Memory B cell (primary cell): ENCODE measurements around the gene ADAM12.

Experiments
- ATAC-seq: fragments of 150-1000 bp; cut with Tn5 transposase; 2 replicates; pipeline ENCODE4 v1.10.0; 2021; ENCODE audit warnings: low read depth, mild to moderate bottlenecking, moderate library complexity
- DNase-seq, 2 donors: peaks; one replicate each; pipeline ENCODE4 v3.0.0; 2022; ENCODE audit warnings: low spot score in 2 of 2
- H3K27ac Mint-ChIP-seq: one replicate; pipeline ENCODE4 v1.8.0; 2022; ENCODE audit warnings: mild to moderate bottlenecking, moderate library complexity, mixed read lengths
- H3K27me3 Mint-ChIP-seq: one replicate; pipeline ENCODE4 v1.8.0; 2022; ENCODE audit warnings: mixed read lengths
- H3K36me3 Mint-ChIP-seq: one replicate; pipeline ENCODE4 v1.8.0; 2022; ENCODE audit warnings: mild to moderate bottlenecking, mixed read lengths
- H3K4me1 Mint-ChIP-seq: one replicate; pipeline ENCODE4 v1.8.0; 2022; ENCODE audit warnings: mixed read lengths
- H3K4me3 Mint-ChIP-seq: one replicate; pipeline ENCODE4 v1.8.0; 2022; ENCODE audit warnings: mild to moderate bottlenecking, moderate library complexity, mixed read lengths
- H3K9me3 Mint-ChIP-seq: one replicate; pipeline ENCODE4 v1.8.0; 2022; ENCODE audit warnings: mixed read lengths

The ADAM12 gene

DNA sequence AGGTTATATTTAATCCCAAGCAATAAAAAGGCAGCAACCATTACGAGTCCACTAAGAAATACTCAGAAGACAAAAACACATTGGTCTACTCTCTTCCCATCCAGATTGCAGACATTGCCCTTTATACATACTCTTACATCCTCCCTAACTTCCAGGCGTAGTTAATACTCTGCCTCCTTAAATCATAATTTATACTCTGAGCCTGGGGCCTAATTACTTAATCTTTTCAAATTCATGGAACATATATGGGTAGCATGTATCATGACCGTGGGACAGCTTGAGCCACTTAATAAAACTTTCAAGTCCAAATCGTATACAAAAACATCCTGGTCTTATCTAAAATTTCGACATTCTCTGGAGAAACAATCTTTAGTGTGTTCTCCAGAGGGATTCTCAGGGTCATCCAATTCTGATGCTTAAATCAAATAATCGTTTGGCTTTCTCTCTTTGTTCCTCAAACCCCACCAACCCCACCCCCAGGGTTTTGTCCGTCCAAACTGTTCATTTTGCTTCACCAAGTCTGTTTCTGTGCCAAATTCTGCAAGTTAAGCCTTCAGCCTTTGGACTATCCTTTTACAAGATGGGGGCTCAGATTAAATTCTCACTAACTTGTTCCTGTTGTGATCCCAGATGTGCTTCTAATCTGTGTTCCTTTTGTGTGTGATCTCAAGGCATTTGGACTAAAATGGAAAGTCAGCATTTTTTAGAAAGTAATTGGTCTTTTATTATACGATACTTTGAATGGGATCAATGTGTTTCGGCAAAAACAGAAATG, 86.4 kb downstream of the ADAM12 start:
- Mint-ChIP-seq H3K27ac (no peak overlapping the region), H3K27me3 (no peaks in the 10 kb centered on the region), H3K9me3 (peaks cover 6% of the 10 kb centered on the region), H3K4me3 (no peak overlapping the region), H3K36me3 (no peaks in the 10 kb centered on the region), H3K4me1 (no peaks in the 10 kb centered on the region)
- no peak for DNase-seq
- ATAC-seq: no peak

DNA sequence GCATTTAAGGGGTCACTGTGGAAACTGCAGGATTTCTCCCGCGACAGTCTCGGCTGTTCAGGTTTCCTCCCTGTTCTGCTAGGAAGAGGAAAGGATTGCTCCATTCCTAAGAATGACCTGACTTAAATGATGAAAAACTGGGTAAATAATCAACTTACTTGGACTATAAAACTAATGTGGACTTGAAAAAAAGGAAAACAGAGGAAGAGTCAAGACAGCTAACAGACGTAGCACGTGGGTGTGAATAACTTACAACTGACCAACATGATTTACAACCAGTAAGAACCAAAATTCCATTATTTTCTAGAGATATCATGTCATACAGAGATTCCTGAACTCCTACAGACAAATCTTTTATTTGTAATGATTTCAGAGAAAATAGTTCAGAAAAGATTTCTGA, 93.8 kb downstream of the ADAM12 start:
- no peak overlapping the region for H3K27ac Mint-ChIP-seq
- no peak for ATAC-seq
- no peaks in the 10 kb centered on the region for H3K36me3 Mint-ChIP-seq
- H3K4me1 Mint-ChIP-seq: no peaks in the 10 kb centered on the region
- DNase-seq: no peak
- H3K27me3 Mint-ChIP-seq: peaks cover 3% of the 10 kb centered on the region
- peaks cover 3% of the 10 kb centered on the region for H3K9me3 Mint-ChIP-seq
- H3K4me3 Mint-ChIP-seq: no peak overlapping the region

DNA sequence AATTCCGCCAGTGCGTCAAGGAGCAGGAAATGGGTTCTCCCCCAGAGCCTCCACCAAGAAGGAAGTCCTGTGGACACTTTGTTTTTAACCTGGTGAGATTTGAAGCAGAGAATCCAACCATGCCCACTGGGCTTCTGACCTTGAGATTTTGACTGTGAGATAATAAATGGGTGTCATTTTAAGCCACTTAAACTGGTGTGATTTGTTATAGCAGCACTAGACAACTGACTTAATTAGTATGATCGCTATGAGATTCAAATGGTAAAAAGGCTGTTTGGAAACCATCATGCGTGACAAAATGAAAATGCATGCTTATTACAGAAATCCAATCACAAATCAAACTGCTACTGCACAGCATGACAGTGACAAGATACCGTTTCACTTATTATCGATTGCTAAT, 98.0 kb downstream of the ADAM12 start:
- H3K4me1 Mint-ChIP-seq: no peaks in the 10 kb centered on the region
- H3K4me3 Mint-ChIP-seq: no peak overlapping the region
- H3K27me3 Mint-ChIP-seq: peaks cover 8% of the 10 kb centered on the region

DNA sequence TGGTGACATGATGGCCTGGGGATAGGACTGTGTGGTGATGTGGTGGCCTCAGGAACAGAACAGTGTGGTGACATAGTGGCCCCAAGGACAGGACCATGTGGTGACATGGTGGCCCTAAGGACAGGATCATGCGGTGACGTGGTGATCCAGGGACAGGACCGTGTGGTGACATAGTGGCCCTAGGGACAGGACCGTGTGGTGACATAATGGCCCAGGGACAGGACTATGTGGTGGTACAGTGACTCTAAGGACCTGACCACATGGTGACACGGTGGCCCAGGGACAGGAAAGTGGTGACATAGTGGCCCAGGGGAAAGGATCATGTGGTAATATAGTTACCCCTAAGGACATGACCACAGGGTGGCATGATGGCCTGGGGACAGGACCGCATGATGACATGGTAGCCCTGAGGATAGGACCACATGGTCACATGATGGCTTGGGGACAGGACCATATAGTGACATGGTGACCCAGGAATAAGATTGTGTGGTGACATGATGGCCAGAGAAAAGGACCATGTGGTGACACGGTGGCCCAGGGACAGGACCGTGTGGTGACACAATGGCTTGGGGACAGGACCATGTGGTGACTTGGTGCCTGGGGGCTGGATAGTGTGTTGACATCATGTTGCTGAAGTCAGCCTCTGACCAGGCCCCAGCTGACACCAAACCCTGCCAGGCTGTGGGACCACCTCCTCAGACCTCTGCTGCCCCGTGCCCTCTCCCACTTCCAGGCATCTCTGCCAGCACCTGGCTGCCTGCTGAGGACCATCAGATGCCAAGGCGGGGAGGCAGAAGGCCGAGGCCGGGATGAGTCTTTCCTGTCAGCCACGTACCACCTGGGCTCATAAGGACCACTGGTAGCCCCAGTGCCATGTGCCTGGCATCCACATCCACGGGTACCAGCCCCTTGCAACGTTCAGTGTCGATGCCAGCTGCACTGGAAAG, 99.5 kb downstream of the ADAM12 start:
- DNase-seq: peak in 1 of 2 donors; percentile 1
- no peak for ATAC-seq
- H3K36me3 Mint-ChIP-seq: no peaks in the 10 kb centered on the region
- no peak overlapping the region for H3K4me3 Mint-ChIP-seq
- H3K27ac Mint-ChIP-seq: no peak overlapping the region
- H3K4me1 Mint-ChIP-seq: no peaks in the 10 kb centered on the region
- H3K27me3 Mint-ChIP-seq: peaks cover 8% of the 10 kb centered on the region
- peaks cover 2% of the 10 kb centered on the region for H3K9me3 Mint-ChIP-seq

More for the DNA sequence above, 98.0 kb downstream of the ADAM12 start:
- peaks cover 2% of the 10 kb centered on the region for H3K9me3 Mint-ChIP-seq
- H3K27ac Mint-ChIP-seq: no peak overlapping the region
- no peaks in the 10 kb centered on the region for H3K36me3 Mint-ChIP-seq
- ATAC-seq (no peak), DNase-seq (no peak)

DNA sequence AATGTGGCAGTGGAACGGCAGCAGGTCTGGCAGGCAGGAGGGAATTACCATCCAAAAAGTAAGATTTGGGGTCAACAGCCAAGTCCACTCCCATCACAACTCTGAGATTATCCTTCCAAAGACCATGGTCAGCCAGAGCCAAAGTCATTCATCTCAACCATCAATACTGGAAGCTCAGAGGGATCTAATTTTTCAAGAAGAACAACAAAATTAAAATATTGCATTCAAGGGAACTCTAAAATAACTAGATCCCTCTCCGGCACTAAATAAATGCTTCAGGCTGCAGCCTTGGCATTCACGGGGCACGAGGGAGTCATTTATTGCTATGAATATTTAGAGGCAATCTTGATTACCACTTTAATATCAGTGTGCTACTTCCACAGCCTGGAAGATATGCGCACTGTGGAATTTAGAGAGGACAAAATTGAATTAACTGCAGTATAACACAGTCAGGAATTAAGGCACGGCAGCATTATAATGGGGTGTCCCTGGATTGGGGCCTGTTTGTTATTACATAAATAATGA, 102.0 kb downstream of the ADAM12 start:
- no peak overlapping the region for H3K27ac Mint-ChIP-seq
- DNase-seq: no peak
- ATAC-seq: no peak
- H3K36me3 Mint-ChIP-seq: no peaks in the 10 kb centered on the region
- no peaks in the 10 kb centered on the region for H3K9me3 Mint-ChIP-seq
- peaks cover 5% of the 10 kb centered on the region for H3K27me3 Mint-ChIP-seq
- H3K4me1 Mint-ChIP-seq: no peaks in the 10 kb centered on the region
- no peak overlapping the region for H3K4me3 Mint-ChIP-seq

DNA sequence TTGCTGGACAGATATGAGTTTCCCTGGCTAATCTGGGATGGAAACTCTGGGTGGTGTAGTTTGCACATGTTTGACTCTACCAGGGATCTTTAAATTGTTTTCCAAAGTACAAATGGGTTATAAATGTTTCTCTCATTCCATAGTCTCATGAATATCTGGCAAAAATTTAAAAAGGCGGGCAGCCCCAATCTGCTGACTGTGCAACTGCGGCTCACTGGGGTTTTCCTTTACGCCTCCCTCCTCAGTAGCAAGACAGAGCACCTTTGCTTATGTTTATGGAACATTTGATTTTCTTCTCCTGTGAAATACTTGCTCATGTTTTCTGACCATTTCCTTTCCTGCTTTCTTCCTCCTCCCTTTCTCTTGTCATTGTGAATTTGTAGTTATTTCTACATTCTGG, 105.0 kb downstream of the ADAM12 start:
- H3K27me3 Mint-ChIP-seq: peaks cover 2% of the 10 kb centered on the region
- no peak for ATAC-seq

DNA sequence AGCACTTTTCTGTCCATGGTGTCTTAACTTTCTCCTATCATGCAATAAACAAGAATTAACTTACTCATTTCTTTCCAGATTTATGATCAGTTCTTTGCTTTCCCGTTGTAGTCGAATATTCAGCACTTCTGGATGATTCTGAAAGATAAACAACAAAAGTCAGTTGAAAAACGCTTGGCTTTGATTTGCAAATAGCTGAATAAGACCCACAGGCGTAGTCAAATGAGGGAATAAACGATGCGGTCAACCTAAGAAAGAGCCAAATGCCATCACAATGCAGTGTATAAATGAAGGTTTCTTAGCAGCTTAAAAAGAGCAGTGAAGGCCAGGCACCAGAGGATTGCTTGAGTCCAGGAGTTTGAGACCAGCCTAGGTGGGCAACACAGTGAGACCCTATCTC, 109.4 kb downstream of the ADAM12 start:
- ATAC-seq (no peak), DNase-seq (no peak)
- no peaks in the 10 kb centered on the region for H3K9me3 Mint-ChIP-seq
- H3K27ac Mint-ChIP-seq: no peak overlapping the region
- peaks cover 2% of the 10 kb centered on the region for H3K27me3 Mint-ChIP-seq
- H3K36me3 Mint-ChIP-seq: no peaks in the 10 kb centered on the region
- no peak overlapping the region for H3K4me3 Mint-ChIP-seq
- no peaks in the 10 kb centered on the region for H3K4me1 Mint-ChIP-seq

More for the DNA sequence above, 105.0 kb downstream of the ADAM12 start:
- Mint-ChIP-seq H3K4me3 (no peak overlapping the region), H3K4me1 (no peaks in the 10 kb centered on the region), H3K9me3 (no peaks in the 10 kb centered on the region), H3K36me3 (no peaks in the 10 kb centered on the region), H3K27ac (no peak overlapping the region)
- no peak for DNase-seq

DNA sequence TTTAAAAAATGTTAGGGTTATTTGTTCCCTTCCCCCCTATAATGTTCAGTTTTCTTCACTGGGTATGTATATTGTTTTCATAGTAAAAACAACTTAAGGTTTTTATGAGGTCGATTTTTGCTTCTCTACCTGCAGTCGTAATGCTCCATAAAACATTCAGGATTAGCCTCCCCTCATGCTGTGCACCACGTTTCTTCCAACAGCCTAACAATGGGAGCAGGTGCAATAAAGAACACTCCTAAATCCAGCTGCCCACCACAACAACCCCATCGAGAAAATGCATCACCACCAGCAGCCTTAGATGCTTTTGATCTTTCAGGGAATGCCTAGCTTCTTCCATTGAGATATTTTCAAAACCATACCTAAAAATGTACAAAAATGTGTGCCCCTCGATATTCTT, 111.1 kb downstream of the ADAM12 start:
- Mint-ChIP-seq H3K9me3 (no peaks in the 10 kb centered on the region), H3K4me1 (no peaks in the 10 kb centered on the region), H3K36me3 (no peaks in the 10 kb centered on the region), H3K27ac (no peak overlapping the region), H3K27me3 (peaks cover 2% of the 10 kb centered on the region), H3K4me3 (no peak overlapping the region)
- ATAC-seq (no peak), DNase-seq (no peak)

DNA sequence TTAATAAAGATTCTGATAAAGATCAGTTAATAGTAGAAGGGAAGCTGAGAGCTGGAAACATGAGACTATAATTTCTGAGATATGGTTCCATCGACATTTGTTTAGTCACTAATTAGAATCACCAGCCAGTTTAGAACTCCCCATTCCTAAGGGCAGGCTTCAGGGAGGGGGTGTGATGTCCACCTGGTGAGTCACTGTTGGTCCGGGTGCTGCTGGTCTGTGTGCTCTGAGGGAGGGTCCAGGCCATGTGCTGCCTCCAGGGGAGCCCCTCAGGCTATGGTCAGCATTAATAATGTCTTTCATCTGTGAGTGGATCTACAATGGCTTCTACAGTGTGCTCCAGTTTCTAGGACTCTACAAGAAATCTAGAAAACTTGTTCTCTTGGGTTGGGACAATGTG, 115.8 kb downstream of the ADAM12 start:
- ATAC-seq: no peak
- Mint-ChIP-seq H3K36me3 (no peaks in the 10 kb centered on the region), H3K4me3 (no peak overlapping the region), H3K27me3 (peaks cover 2% of the 10 kb centered on the region), H3K9me3 (no peaks in the 10 kb centered on the region), H3K27ac (no peak overlapping the region), H3K4me1 (no peaks in the 10 kb centered on the region)
- no peak for DNase-seq

DNA sequence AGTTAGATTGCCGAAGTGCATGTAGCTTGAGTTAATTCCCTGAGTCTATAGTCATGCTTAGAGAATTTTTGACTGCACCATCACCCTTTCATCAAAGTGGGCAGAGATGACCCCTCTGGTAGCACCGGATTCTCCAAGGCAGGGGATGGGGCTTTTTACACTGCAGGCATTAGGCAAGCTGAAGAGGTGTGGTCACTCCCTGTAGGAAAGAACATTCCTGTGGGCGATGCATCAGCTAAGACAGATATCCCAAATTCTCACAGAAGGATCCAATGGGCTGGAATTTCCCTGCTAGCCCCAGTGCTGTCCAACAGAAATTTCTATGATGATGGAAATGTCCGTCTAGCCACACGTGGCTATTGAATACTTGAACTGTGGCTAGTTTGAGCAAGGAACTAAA, 118.2 kb downstream of the ADAM12 start:
- DNase-seq: no peak
- H3K4me3 Mint-ChIP-seq: no peak overlapping the region
- no peaks in the 10 kb centered on the region for H3K4me1 Mint-ChIP-seq
- no peak for ATAC-seq
- H3K27ac Mint-ChIP-seq: no peak overlapping the region
- peaks cover 5% of the 10 kb centered on the region for H3K9me3 Mint-ChIP-seq
- no peaks in the 10 kb centered on the region for H3K36me3 Mint-ChIP-seq
- peaks cover 2% of the 10 kb centered on the region for H3K27me3 Mint-ChIP-seq

DNA sequence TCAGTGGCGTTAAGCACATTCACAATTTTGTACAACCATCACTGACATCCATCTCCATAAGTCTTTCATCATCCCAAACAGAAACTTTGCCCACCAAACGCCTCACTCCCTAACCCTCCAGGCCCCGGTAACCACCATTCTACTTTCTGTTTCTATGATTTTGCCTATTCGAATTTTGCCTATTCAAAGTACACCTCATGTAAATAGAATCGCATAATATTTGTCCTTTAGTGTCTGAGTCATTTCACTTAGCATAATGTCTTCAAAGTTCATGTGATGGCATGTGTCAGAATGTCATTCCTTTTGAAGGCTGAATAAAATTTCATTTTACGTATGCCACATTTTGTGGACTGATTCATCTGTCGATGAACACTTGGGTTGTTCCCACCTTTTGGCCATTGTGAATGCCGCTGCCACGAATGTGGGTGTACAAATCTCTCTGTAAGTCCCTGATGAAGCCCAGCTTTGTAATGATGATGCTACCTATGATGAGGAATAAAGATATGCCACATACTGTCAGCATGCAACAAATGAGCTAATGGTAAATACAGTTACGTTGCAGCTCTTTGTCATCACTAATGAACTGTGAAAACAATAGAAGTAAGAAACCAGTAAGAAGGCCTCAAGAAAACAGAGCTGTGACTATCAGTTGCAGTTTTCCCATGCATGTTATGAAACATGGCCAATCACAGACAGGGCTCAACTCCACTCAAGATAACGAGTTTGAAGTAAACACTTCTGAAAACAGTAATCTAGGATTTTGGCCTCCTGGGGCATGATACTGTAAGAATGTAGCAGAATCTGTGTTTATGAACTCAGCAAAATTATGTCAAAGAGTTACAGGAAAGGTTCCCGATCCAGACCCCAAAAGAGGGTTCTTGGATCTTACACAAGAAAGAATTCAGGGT, 120.0 kb downstream of the ADAM12 start:
- Mint-ChIP-seq H3K9me3 (peaks cover 5% of the 10 kb centered on the region), H3K27ac (no peak overlapping the region), H3K4me3 (no peak overlapping the region), H3K27me3 (no peaks in the 10 kb centered on the region), H3K4me1 (no peaks in the 10 kb centered on the region), H3K36me3 (no peaks in the 10 kb centered on the region)
- DNase-seq: no peak
- ATAC-seq: no peak

DNA sequence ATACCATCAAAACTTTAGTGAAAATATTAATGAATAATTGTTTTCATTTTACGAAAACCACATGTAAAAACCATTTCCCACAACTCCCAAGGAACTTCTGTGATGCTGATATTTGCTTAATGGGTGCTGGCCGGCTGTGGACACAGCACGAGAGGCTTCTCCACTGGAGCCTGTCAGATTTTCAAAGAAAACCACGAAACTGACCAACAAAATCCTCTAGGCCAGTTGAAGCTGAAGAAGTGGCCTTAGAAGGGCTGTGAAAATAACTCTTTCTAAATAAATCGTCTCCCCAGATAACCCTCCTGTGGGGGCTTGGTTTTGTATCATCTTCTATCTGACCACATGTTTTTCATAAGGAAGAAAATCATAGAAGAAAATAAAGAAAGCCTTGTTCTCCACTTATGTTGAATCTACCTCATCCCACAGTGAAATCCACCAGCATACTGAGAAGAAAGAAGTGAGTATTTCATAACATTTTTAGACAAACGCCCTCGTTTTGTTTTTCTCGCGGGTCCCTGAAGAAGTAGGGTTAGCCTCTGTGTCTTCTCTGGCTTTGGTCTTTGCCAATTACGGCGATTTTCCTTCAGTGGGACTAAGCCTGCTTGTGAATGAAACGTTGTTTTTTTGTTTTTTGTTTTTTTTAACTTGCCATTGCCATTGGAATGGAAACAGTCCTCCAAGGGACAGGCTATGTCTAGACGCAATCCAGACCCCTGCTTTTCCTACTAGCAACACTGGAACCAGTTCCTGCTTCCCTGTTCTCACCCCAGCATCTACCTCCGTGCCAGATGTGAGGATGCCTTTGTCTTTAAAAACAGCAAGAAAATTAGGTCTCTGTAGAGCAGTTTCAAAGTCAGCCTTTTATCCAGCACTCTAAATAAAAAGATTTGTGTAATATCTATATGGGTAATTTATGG, 123.9 kb downstream of the ADAM12 start:
- H3K9me3 Mint-ChIP-seq: peaks cover 5% of the 10 kb centered on the region
- H3K27ac Mint-ChIP-seq: no peak overlapping the region
- no peaks in the 10 kb centered on the region for H3K36me3 Mint-ChIP-seq
- no peaks in the 10 kb centered on the region for H3K27me3 Mint-ChIP-seq
- ATAC-seq (no peak), DNase-seq (no peak)
- no peak overlapping the region for H3K4me3 Mint-ChIP-seq
- H3K4me1 Mint-ChIP-seq: no peaks in the 10 kb centered on the region
